RWPE1 (cell line): Measurements from ENCODE around the gene CDC73.

Source experiments
- CTCF ChIA-PET: fragments of 350-600 bp; sonication (Branson Sonifier 250); formaldehyde crosslinking; extraction: SDS; loops from one replicate; lab custom pipeline; 2021; lab: Yijun Ruan, JAX
- POLR2A ChIA-PET: fragments of 400-600 bp; formaldehyde crosslinking; extraction: SDS; loops from one replicate; lab custom pipeline; 2020; ENCODE audit warnings: antibody characterized with exemption; ENCODE audit not compliant: low non-redundant PET; lab: Yijun Ruan, JAX
- DNase-seq: peaks from one replicate; pipeline ENCODE4 v3.0.0; 2012; ENCODE audit warnings: low spot score
- H3K27ac ChIP-seq: fragments of 450-650 bp; 2 replicates; pipeline ENCODE4 v1.5.1; 2017
- TF ChIP-seq, protein P1 (sequence below): fragments of 450-650 bp; conservative IDR thresholded peaks from 2 replicates; pipeline ENCODE4 v1.5.1; 2017; ENCODE audit warnings: low read depth, mild to moderate bottlenecking

The CDC73 gene

DNA sequence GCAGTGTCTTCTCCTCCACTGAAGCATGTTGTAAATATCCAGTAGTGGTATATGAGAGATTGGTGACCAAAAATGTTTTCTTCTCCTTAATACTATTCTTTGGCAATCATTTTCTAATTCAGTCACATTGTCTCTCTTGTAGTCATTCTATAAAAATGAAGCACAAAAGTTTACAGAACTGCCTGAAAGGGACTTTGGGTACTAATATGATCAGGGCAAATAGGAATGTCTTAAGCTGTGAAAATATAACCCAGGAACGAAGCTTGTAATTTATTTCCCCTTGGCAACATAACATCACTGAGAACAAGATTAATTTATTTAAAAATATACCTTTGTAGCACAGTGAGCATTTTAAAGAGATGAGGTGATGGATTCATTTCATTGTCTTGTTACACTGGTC lies 59.7 kb downstream of the CDC73 start:
- TF ChIP-seq, protein P1, sequence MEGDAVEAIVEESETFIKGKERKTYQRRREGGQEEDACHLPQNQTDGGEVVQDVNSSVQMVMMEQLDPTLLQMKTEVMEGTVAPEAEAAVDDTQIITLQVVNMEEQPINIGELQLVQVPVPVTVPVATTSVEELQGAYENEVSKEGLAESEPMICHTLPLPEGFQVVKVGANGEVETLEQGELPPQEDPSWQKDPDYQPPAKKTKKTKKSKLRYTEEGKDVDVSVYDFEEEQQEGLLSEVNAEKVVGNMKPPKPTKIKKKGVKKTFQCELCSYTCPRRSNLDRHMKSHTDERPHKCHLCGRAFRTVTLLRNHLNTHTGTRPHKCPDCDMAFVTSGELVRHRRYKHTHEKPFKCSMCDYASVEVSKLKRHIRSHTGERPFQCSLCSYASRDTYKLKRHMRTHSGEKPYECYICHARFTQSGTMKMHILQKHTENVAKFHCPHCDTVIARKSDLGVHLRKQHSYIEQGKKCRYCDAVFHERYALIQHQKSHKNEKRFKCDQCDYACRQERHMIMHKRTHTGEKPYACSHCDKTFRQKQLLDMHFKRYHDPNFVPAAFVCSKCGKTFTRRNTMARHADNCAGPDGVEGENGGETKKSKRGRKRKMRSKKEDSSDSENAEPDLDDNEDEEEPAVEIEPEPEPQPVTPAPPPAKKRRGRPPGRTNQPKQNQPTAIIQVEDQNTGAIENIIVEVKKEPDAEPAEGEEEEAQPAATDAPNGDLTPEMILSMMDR, result no peak
- POLR2A ChIA-PET, result no interaction called here
- CTCF ChIA-PET, result no interaction called here
- no peak overlapping the region for H3K27ac ChIP-seq
- no peak for DNase-seq

DNA sequence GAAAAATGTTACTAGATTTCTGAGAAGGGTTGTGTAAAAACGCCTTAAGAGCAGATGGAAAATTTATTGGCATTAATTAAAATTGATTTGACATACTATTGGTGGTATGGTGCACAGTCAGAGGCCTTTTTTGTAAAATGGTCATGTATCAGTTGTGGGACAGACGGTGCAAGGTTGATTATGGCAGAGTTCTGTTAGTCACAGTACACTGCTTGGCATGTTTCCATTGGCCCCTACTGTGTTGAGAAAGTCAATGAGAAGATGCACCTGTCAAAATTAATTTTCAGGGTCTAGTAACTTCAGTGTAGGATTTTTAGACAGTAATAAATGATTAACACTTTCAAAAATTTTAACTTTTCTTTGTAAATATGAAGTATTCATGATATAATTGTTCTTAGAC lies 60.2 kb downstream of the CDC73 start:
- no peak for DNase-seq
- ChIA-PET CTCF (no interaction called here), POLR2A (no interaction called here)
- TF ChIP-seq, protein P1, result no peak
- no peak overlapping the region for H3K27ac ChIP-seq

DNA sequence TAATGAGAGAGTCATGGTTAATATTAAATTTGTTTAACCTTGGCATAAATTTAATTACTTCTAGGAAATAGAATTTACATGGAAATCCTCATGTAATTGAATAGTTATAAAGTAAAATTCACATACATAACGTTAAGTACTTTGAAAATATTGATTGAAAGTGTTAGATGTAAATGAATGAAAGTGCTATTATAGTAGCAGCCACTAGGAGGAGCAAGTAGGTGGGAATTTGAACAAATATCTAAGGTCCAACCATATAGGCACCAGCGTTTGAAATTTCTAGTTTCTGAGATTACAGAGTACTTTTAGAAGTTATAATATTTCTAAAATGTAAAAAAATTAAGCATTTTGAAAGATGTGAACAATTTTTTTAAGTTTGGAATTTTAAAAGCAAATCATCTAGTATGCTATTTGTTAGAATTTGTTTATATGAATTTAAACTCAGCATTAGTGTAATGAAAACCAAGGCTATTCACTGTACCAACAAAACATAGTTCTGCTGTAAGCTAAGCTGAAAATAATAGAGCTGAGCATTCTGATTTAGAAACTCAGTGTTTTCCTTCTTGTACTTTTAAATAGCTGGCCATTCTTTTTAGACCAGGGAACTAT lies 61.3 kb downstream of the CDC73 start:
- TF ChIP-seq, protein P1, result peak; percentile 87
- DNase-seq, result peak; percentile 12
- ChIA-PET POLR2A (no interaction called here), CTCF (interaction anchor here (1.0 kb wide), 1 partner anchor 11 kb away, joined by 3 read pairs; no protein-coding TSS in a partner anchor)
- no peak overlapping the region for H3K27ac ChIP-seq

DNA sequence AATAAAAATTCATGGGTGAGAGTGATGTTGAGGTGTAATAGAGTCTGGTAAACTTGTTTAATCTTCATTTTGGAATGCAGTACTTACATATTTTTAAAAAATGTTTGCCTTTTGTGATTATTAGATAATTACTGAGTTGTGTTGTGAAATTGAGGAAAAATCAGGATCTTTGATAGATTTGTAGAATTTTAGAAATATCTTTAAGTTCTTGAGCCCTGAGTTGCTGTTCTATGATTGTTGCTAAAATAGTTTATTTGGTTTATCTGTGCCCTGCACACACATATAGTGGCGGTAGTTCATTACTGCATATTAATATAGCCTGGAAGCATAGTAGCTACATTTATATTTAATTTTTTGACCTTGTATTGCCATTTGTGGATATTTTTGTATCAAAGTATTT lies 62.9 kb downstream of the CDC73 start:
- TF ChIP-seq, protein P1, result no peak
- DNase-seq, result no peak
- CTCF ChIA-PET, result no interaction called here
- H3K27ac ChIP-seq, result no peak overlapping the region
- POLR2A ChIA-PET, result no interaction called here

DNA sequence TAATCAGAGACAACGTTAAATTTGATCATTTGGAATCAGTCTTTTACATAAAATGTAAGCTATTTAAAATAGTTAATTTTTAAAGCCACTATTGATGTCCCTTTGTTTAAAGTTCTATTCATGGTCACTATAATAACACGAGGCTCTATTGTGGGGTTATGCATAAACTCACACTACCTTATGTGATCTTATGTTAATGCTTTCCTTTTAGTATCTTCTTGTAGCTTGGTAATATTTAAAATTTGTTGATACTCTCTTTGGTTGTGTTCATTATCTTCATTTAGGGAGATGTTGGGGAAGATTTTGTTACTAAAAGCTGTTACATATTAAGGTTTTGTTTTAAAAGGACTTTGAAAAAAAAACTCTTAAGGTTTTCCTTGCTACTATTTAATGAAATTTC lies 63.4 kb downstream of the CDC73 start:
- POLR2A ChIA-PET, result no interaction called here

DNA sequence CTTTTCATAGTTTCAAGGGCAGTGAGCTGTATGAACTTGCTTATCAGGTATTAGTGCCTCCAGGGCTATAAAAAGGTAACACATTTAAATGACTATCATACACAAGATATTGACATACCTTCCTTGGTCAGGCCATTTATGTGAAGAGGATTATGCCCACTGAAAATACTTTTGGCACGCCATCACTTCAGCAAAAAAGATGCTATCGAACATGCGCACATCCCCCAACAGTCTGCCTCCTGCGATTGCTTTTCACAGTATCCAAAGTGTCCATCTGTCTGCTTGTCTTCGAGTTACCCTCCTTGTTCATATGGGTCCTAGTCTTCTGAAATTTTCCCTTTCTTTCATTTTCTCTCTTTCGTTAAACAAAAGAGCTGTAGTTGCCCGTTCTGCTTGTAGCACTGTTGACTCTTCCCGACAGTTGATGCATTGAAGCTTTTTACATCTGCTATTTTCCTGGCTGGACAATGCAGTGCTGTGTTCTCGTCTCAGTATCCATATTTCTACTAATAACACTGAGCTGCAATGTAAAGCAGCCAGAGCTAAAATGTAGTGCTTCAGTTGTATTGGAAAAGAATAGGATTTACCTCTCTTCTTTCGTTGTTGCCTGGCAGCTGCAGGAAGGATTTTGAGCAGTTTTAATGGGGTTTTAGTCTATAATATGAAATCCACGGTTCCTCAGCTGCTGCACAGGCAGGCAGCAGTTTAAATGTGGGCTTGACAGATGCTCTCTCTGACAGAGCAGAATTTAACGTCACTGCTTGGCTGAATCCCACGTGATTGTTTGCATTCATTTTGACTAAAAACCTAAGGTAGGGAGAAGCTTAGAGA lies 64.3 kb downstream of the CDC73 start, which contains the start of gene B3GALT2:
Gene B3GALT2, minus strand, starts transcription at position 713 of the 831 bp plus-strand sequence. CDS start 5,051 bp downstream, outside the sequence.
- no peak within 1 kb of the TSS for H3K27ac ChIP-seq
- ChIA-PET POLR2A (no interaction called here), CTCF (interaction anchor here (0.7 kb wide), 1 partner anchor 224 kb away, joined by 3 read pairs; no protein-coding TSS in a partner anchor)
- peak; percentile 8 for DNase-seq
- TF ChIP-seq, protein P1, result no peak

More for the DNA sequence above, 63.4 kb downstream of the CDC73 start:
- H3K27ac ChIP-seq, result no peak overlapping the region
- CTCF ChIA-PET, result interaction anchor here (0.7 kb wide), 1 partner anchor 225 kb away, joined by 3 read pairs; no protein-coding TSS in a partner anchor
- TF ChIP-seq, protein P1, result no peak
- no peak for DNase-seq
